Activated B cell treated with CpG ODN at 0.5 μM for 24 hours (primary cell): Measurements from ENCODE around the gene ARPC4. TPM values are rescaled to one million over a fixed set of nuclear protein-coding genes. Genes with fewer than 3 reads are reported as not detected.

Experiments
- ATAC-seq: fragments of 200-7000 bp; cut with Tn5 transposase; one replicate; pipeline ENCODE4 v1.10.0; 2021; ENCODE audit warnings: low read depth, mild to moderate bottlenecking, moderate library complexity
- CTCF ChIA-PET: fragments of 350-600 bp; sonication (Branson Sonifier 250); formaldehyde crosslinking; loops from one replicate; lab custom pipeline; 2021; ENCODE audit warnings: antibody characterized with exemption; lab: Charles Lee
- POLR2A ChIA-PET: fragments of 350-600 bp; sonication (Branson Sonifier 250); formaldehyde crosslinking; loops from one replicate; lab custom pipeline; 2021; ENCODE audit warnings: antibody characterized with exemption; lab: Charles Lee
- DNase-seq: peaks from one replicate; pipeline ENCODE4 v3.0.0; 2022
- H3K27ac Mint-ChIP-seq: one replicate; pipeline ENCODE4 v1.8.0; 2020; ENCODE audit warnings: mixed read lengths
- H3K27me3 Mint-ChIP-seq: one replicate; pipeline ENCODE4 v1.8.0; 2021; ENCODE audit warnings: mixed read lengths
- H3K36me3 Mint-ChIP-seq: one replicate; pipeline ENCODE4 v1.8.0; 2021; ENCODE audit warnings: low read depth, mixed read lengths
- H3K4me1 Mint-ChIP-seq: one replicate; pipeline ENCODE4 v1.8.0; 2021; ENCODE audit warnings: mixed read lengths
- H3K4me3 Mint-ChIP-seq: one replicate; pipeline ENCODE4 v1.8.0; 2020; ENCODE audit warnings: mild to moderate bottlenecking, mixed read lengths
- H3K9me3 Mint-ChIP-seq: one replicate; pipeline ENCODE4 v1.8.0; 2020; ENCODE audit warnings: mixed read lengths
- intact Hi-C: fragments of 100-400 bp; cut with micrococcal nuclease; formaldehyde crosslinking; loops from one replicate; pipeline ENCODE4 v1.15.1; 2024
- total RNA-seq: library from RNA; stranded (reverse); gene quantifications from 2 replicates; pipeline ENCODE4 v1.2.3, GENCODE V29; 2022
- TF ChIP-seq, protein P1 (sequence below): fragments of 200-600 bp; IDR thresholded peaks from one replicate; pipeline ENCODE4 v1.8.0; 2022; ENCODE audit warnings: antibody characterized with exemption, mild to moderate bottlenecking

The ARPC4 gene
- total RNA-seq, 1 donor from 2014 or later, result 315 TPM

DNA sequence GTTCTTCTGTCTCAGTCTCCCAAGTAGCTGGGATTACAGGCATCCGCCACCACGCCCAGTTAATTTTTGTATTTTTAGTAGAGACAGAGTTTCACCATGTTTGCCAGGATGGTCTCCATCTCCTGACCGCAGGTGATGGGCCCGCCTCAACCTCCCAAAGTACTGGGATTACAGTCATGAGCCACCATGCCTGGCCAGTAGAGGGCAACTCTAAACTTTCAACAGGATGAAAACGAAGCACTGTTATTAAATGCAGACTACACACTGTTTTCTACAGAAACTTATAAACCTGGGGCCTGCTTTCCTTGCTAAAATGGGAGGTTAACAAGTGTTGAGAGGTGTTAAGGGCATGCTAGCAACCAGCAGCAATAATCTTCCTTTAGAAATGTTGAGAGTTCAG lies 7.6 kb downstream of the ARPC4 start:
- Mint-ChIP-seq H3K27me3 (no peaks in the 10 kb centered on the region), H3K36me3 (peaks cover 81% of the 10 kb centered on the region), H3K9me3 (no peaks in the 10 kb centered on the region), H3K27ac (no peak overlapping the region), H3K4me3 (no peak overlapping the region), H3K4me1 (peaks cover 23% of the 10 kb centered on the region)
- CTCF ChIA-PET, result no interaction called here
- TF ChIP-seq, protein P1, sequence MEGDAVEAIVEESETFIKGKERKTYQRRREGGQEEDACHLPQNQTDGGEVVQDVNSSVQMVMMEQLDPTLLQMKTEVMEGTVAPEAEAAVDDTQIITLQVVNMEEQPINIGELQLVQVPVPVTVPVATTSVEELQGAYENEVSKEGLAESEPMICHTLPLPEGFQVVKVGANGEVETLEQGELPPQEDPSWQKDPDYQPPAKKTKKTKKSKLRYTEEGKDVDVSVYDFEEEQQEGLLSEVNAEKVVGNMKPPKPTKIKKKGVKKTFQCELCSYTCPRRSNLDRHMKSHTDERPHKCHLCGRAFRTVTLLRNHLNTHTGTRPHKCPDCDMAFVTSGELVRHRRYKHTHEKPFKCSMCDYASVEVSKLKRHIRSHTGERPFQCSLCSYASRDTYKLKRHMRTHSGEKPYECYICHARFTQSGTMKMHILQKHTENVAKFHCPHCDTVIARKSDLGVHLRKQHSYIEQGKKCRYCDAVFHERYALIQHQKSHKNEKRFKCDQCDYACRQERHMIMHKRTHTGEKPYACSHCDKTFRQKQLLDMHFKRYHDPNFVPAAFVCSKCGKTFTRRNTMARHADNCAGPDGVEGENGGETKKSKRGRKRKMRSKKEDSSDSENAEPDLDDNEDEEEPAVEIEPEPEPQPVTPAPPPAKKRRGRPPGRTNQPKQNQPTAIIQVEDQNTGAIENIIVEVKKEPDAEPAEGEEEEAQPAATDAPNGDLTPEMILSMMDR, result no peak
- no peak for ATAC-seq
- POLR2A ChIA-PET, result interaction anchor here (0.7 to 1.6 kb wide), 3 partner anchors 9 to 225 kb away, joined by 3 to 8 read pairs (median 3); partner anchors contain the start of genes FANCD2 and TTLL3
- no peak for DNase-seq
- intact Hi-C loops, result no loop called here

DNA sequence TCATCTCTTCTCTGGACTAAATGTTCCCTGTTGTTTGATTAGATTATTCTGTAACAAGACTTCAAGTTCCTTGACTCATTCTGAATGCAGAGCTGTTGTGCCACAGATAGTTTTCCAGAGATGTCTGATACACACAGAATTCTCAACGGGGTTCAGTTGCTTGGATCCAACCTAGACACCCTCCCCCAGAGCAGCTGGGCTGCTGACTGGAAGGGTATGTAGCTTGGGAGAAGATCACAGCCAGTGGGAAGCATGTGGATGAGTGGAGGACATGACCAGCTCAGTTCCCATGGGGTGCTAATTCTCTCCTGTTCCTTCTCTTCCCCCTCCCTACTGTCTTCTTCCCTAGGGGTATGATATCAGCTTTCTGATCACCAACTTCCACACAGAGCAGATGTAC lies 10.6 kb downstream of the ARPC4 start:
- H3K4me3 Mint-ChIP-seq, result no peak overlapping the region
- peaks cover 80% of the 10 kb centered on the region for H3K36me3 Mint-ChIP-seq
- DNase-seq (no peak), ATAC-seq (no peak)
- TF ChIP-seq, protein P1, result no peak
- H3K27me3 Mint-ChIP-seq, result no peaks in the 10 kb centered on the region
- POLR2A ChIA-PET, result interaction anchor here (0.6 to 2.5 kb wide), 2 partner anchors 54 to 97 kb away, joined by 3 to 6 read pairs; partner anchors contain the start of gene OGG1
- no peaks in the 10 kb centered on the region for H3K9me3 Mint-ChIP-seq
- H3K4me1 Mint-ChIP-seq, result peaks cover 11% of the 10 kb centered on the region
- CTCF ChIA-PET, result no interaction called here
- H3K27ac Mint-ChIP-seq, result no peak overlapping the region
- intact Hi-C loops, result no loop called here

DNA sequence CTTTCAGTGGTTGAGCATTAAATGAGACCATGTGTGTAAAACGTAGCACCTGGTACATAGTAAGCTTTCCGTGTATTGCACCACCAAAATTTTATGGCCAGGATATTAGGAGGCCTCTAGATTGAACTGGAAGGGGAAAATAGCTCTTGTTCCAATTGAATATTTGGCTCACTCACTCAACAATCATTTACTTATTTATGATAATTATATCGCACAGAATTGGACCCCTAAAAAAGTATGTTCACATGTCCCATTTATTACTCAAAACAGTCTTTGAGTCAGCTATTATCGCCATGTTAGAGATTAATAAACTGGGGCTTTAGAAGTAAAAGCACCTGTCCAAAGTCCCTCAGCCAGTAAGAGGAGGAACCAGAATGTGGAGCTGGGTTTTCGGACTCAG lies 12.1 kb downstream of the ARPC4 start:
- H3K4me1 Mint-ChIP-seq, result peaks cover 24% of the 10 kb centered on the region
- H3K36me3 Mint-ChIP-seq, result peaks cover 72% of the 10 kb centered on the region
- ChIA-PET CTCF (interaction anchor here (1.3 kb wide), 2 partner anchors 10 to 22 kb away, joined by 5 read pairs; no protein-coding TSS in a partner anchor), POLR2A (interaction anchor here (2.5 to 6.4 kb wide), 2 partner anchors 10 to 55 kb away, joined by 6 to 146 read pairs; partner anchors contain the start of genes ARPC4, OGG1 and TADA3)
- H3K27ac Mint-ChIP-seq, result no peak overlapping the region
- no peak overlapping the region for H3K4me3 Mint-ChIP-seq
- H3K9me3 Mint-ChIP-seq, result no peaks in the 10 kb centered on the region
- TF ChIP-seq, protein P1, result no peak
- intact Hi-C loops, result loop anchor here (5.0 kb wide), 3 partner anchors 73 to 303 kb away; partner anchors contain the start of genes BRPF1 and CRELD1
- ATAC-seq (no peak), DNase-seq (no peak)
- H3K27me3 Mint-ChIP-seq, result no peaks in the 10 kb centered on the region

DNA sequence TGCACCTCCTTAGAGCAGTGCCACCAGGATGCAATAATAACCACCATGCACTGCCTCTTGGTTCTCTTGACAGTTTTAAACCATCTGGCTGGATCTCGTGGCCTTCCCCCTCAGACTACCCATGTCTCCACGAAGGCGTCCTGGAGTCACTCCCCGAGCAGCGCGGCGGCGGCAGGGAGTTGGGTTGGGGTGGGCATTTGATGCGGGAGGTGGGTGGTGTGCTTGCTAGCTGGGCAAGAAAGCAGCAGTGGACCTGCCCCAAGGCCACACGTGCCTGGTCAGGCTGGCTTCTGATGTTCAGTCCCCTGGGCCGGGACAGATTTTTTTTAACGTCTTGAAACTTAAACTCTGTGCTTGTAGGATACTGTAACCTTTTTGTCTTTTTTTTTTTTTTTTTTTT lies 13.3 kb downstream of the ARPC4 start:
- no peak overlapping the region for H3K4me3 Mint-ChIP-seq
- TF ChIP-seq, protein P1, result no peak
- POLR2A ChIA-PET, result interaction anchor here (0.9 to 6.4 kb wide), 3 partner anchors 11 to 79 kb away, joined by 3 to 146 read pairs (median 3); partner anchors contain the start of genes ARPC4 and TADA3
- no peak for ATAC-seq
- peaks cover 32% of the 10 kb centered on the region for H3K4me1 Mint-ChIP-seq
- peaks cover 63% of the 10 kb centered on the region for H3K36me3 Mint-ChIP-seq
- H3K27ac Mint-ChIP-seq, result peak overlapping the region; percentile 41
- no peaks in the 10 kb centered on the region for H3K9me3 Mint-ChIP-seq
- CTCF ChIA-PET, result no interaction called here
- no peak for DNase-seq
- intact Hi-C loops, result loop anchor here (5.0 kb wide), 3 partner anchors 74 to 304 kb away; partner anchors contain the start of genes BRPF1 and CRELD1
- no peaks in the 10 kb centered on the region for H3K27me3 Mint-ChIP-seq
